Keratinocyte (primary cell): ENCODE data around the gene MDM2. TPM values are rescaled to one million over a fixed set of nuclear protein-coding genes. Genes with fewer than 3 reads are reported as not detected.

ENCODE experiments used
- DNase-seq: peaks from one replicate; pipeline ENCODE4 v3.0.0-alpha.2; 2011; ENCODE audit warnings: low read depth, missing footprints, low spot score
- FAIRE-seq: peaks from 2 replicates; lab custom pipeline; 2011; peaks lifted over from hg19 to GRCh38; lab: Jason Lieb, UNC
- H2AFZ ChIP-seq: 2 replicates; pipeline ENCODE4 v1.6.0; 2012; ENCODE audit warnings: low read length, control low read depth, inconsistent platforms; ENCODE audit not compliant: control insufficient read depth
- H3K27ac ChIP-seq: 2 replicates; pipeline ENCODE4 v1.5.1; 2011; ENCODE audit warnings: low read length; ENCODE audit not compliant: control insufficient read depth, insufficient read depth
- H3K27me3 ChIP-seq: 3 replicates; pipeline ENCODE4 v1.6.0; 2011; ENCODE audit warnings: low read length; ENCODE audit not compliant: control insufficient read depth, insufficient read depth; ENCODE audit errors: extremely low read depth
- H3K36me3 ChIP-seq, 2 experiments: 2 replicates in 1 of 2; 3 replicates in 1 of 2; pipeline ENCODE4 v1.5.1; 2011; ENCODE audit warnings: low read length in 2 of 2, mild to moderate bottlenecking in 1 of 2; ENCODE audit not compliant: control insufficient read depth in 2 of 2, insufficient read depth in 2 of 2; ENCODE audit errors: extremely low read depth in 1 of 2
- H3K4me1 ChIP-seq: 3 replicates; pipeline ENCODE4 v1.5.1; 2011; ENCODE audit warnings: low read length; ENCODE audit not compliant: control insufficient read depth, insufficient read depth; ENCODE audit errors: extremely low read depth
- H3K4me2 ChIP-seq: 3 replicates; pipeline ENCODE4 v1.6.0; 2011; ENCODE audit warnings: low read depth, low read length; ENCODE audit not compliant: control insufficient read depth, insufficient read depth; ENCODE audit errors: extremely low read depth
- H3K4me3 ChIP-seq, 3 experiments: fragments of 200-600 bp in 1 of 3; sonication (generic) in 1 of 3; 2 replicates in 2 of 3; 3 replicates in 1 of 3; pipeline ENCODE4 v1.5.1; 2011 to 2016; ENCODE audit warnings: low read length in 3 of 3, mild to moderate bottlenecking in 3 of 3, control low read depth in 2 of 3, inconsistent platforms in 1 of 3, low read depth in 1 of 3, mixed read lengths in 1 of 3, mixed run types in 1 of 3, moderate library complexity in 1 of 3; ENCODE audit not compliant: control insufficient read depth in 2 of 3, insufficient read depth in 2 of 3; ENCODE audit errors: extremely low read depth in 1 of 3
- H3K79me2 ChIP-seq: 2 replicates; pipeline ENCODE4 v1.6.0; 2012; ENCODE audit warnings: low read length; ENCODE audit not compliant: control insufficient read depth, insufficient read depth
- H3K9ac ChIP-seq: 3 replicates; pipeline ENCODE4 v1.6.0; 2011; ENCODE audit warnings: low read length; ENCODE audit not compliant: control insufficient read depth, insufficient read depth; ENCODE audit errors: extremely low read depth
- H3K9me1 ChIP-seq: 3 replicates; pipeline ENCODE4 v1.6.0; 2011; ENCODE audit warnings: low read length; ENCODE audit not compliant: control insufficient read depth, insufficient read depth; ENCODE audit errors: extremely low read depth
- H3K9me3 ChIP-seq: 2 replicates; pipeline ENCODE4 v1.5.1; 2012; ENCODE audit warnings: low read depth, low read length; ENCODE audit not compliant: control insufficient read depth
- H4K20me1 ChIP-seq: 3 replicates; pipeline ENCODE4 v1.6.0; 2011; ENCODE audit warnings: low read length; ENCODE audit not compliant: control insufficient read depth, insufficient read depth; ENCODE audit errors: extremely low read depth
- CTCF ChIP-seq, 3 experiments: IDR thresholded peaks in 1 of 3; conservative IDR thresholded peaks in 1 of 3; optimal IDR thresholded peaks in 1 of 3; 2 replicates in 2 of 3; 3 replicates in 1 of 3; pipeline versions ENCODE3 to v1.5.1; 2011; ENCODE audit warnings: low read length in 3 of 3, mild to moderate bottlenecking in 3 of 3, moderate library complexity in 2 of 3, control low read depth in 1 of 3, inconsistent platforms in 1 of 3; ENCODE audit not compliant: insufficient read depth in 2 of 3; ENCODE audit errors: extremely low read depth in 1 of 3
- EZH2 ChIP-seq: IDR thresholded peaks from one replicate; pipeline ENCODE4 v1.6.1; 2012; ENCODE audit warnings: inconsistent platforms, mild to moderate bottlenecking, low read length, moderate library complexity
- dilution Hi-C: fragments of 300-500 bp; cut with MboI; formaldehyde crosslinking; loops from one replicate; pipeline ENCODE4 v1.7.0; 2020; ENCODE audit warnings: low sequenced_read_pairs; ENCODE audit not compliant: extremely low pct_ligation_motif_present
- polyA plus RNA-seq, 5 experiments: library from polyadenylated mRNA; depleted of rRNA in 3 of 5; stranded (reverse) in 3 of 5; stranded (forward) in 1 of 5; unstranded in 1 of 5; fragments of >200 nt; gene quantifications; 1 replicate in 1 of 5; 2 replicates in 3 of 5; 3 replicates in 1 of 5; pipeline versions ENCODE4 v1.2.1 to v1.2.3, GENCODE V29; 2011 to 2012; ENCODE audit warnings: missing spikeins in 2 of 5, low read depth in 1 of 5, low replicate concordance in 1 of 5

The MDM2 gene
- polyA plus RNA-seq, 1 donor (not counting 4 experiments of a cell fraction or from before 2014, with no cell fraction given) = 55.0 TPM

- Histone ChIP-seq H3K27ac (no peak overlapping the region), H3K79me2 (no peaks in the 10 kb centered on the region), H3K4me1 (peaks cover 11% of the 10 kb centered on the region), H3K4me2 (no peak overlapping the region), H3K9ac (no peak overlapping the region), H3K27me3 (no peaks in the 10 kb centered on the region), H2AFZ (no peak overlapping the region), H3K9me3 (no peaks in the 10 kb centered on the region), H4K20me1 (no peaks in the 10 kb centered on the region), H3K36me3 (no peaks in the 10 kb centered on the region), H3K4me3 (no peak overlapping the region), H3K9me1 (no peaks in the 10 kb centered on the region)
- TF ChIP-seq CTCF (optimal IDR thresholded peaks at IDR 0.05 in 1 of 3, IDR thresholded peaks at IDR 0.05 in 1 of 3, conservative IDR thresholded peaks at IDR 0.05 in 1 of 3; ENCODE audit: extremely low read depth in 1 of 3, insufficient read depth in 2 of 3, low read length in 3 of 3) (no peak), EZH2 (no peak)
- no peak for FAIRE-seq
- dilution Hi-C loops = no loop called here
- no peak for DNase-seq
Observed at GRCh38 chr12:68866950-68867349, 59.0 kb downstream of the MDM2 start.

- Histone ChIP-seq H3K4me3 (no peak overlapping the region), H3K79me2 (no peaks in the 10 kb centered on the region), H3K9me1 (no peaks in the 10 kb centered on the region), H2AFZ (no peak overlapping the region), H3K27me3 (no peaks in the 10 kb centered on the region), H3K36me3 (no peaks in the 10 kb centered on the region), H3K9me3 (no peaks in the 10 kb centered on the region), H3K27ac (no peak overlapping the region), H4K20me1 (no peaks in the 10 kb centered on the region), H3K4me2 (no peak overlapping the region), H3K4me1 (peaks cover 11% of the 10 kb centered on the region), H3K9ac (no peak overlapping the region)
- DNase-seq = no peak
- dilution Hi-C loops = no loop called here
- no peak for TF ChIP-seq EZH2
- TF ChIP-seq CTCF (optimal IDR thresholded peaks at IDR 0.05 in 1 of 3, IDR thresholded peaks at IDR 0.05 in 1 of 3, conservative IDR thresholded peaks at IDR 0.05 in 1 of 3; ENCODE audit: extremely low read depth in 1 of 3, insufficient read depth in 2 of 3, low read length in 3 of 3) = no peak
- FAIRE-seq = no peak
Observed at GRCh38 chr12:68867606-68868005, 59.6 kb downstream of the MDM2 start.
